Measurements from ENCODE around the gene ARHGAP32.
A peak's percentile ranks its signal among the peaks of the same experiment; 100 is the strongest.

Gene ARHGAP32

DNA sequence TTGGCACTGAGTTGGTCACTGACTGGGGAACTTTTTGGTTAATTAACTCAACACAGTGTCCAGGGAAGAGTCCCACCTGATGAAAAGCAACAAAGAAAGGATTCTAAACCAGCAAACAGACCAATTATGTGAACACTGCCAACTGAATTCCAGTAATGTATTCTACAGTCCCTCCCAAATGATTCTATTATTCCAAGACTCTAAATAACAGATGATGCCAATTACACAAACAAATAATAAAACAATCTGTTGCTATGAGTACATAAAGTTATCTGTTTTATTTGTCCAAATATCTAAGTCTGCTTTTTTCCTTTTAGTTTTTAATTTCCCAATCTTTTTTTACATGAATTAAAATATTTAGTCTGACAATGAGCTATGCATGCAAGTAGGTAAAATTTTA, 151.2 kb downstream of the ARHGAP32 start:
- TF ChIP-seq MYC (IDR thresholded peaks at IDR 0.05; ENCODE audit: low read depth, low read length) = no peak
- TF ChIP-seq, protein P1, sequence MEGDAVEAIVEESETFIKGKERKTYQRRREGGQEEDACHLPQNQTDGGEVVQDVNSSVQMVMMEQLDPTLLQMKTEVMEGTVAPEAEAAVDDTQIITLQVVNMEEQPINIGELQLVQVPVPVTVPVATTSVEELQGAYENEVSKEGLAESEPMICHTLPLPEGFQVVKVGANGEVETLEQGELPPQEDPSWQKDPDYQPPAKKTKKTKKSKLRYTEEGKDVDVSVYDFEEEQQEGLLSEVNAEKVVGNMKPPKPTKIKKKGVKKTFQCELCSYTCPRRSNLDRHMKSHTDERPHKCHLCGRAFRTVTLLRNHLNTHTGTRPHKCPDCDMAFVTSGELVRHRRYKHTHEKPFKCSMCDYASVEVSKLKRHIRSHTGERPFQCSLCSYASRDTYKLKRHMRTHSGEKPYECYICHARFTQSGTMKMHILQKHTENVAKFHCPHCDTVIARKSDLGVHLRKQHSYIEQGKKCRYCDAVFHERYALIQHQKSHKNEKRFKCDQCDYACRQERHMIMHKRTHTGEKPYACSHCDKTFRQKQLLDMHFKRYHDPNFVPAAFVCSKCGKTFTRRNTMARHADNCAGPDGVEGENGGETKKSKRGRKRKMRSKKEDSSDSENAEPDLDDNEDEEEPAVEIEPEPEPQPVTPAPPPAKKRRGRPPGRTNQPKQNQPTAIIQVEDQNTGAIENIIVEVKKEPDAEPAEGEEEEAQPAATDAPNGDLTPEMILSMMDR (IDR thresholded peaks at IDR 0.05; ENCODE audit: low read depth, low read length) = no peak
- no peak for TF ChIP-seq POLR2A (IDR thresholded peaks at IDR 0.05; ENCODE audit: extremely low read depth, insufficient read length)
- TF ChIP-seq, protein P2, sequence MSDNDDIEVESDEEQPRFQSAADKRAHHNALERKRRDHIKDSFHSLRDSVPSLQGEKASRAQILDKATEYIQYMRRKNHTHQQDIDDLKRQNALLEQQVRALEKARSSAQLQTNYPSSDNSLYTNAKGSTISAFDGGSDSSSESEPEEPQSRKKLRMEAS (IDR thresholded peaks at IDR 0.05; ENCODE audit: low read depth, low read length) = no peak

DNA sequence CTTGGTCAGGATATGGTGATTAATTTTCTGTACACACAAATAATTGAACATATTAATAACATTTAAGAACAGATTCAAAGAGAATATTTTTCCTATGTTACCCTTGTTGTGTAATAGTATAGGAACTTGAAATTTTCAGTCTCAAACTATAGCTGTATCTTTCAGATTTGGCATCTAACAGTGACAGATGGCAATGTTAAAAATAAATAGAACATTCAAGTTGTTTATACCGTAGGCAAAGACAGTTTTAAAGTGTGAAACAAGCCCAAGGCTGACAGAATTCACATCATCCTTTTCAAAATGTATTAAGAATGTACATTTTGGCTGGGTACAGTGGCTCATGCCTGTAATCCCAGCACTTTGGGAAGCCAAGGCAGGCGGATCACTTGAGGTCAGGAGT, 156.9 kb downstream of the ARHGAP32 start:
- no peak for DNase-seq (ENCODE audit: low read depth)
- TF ChIP-seq MYC (IDR thresholded peaks at IDR 0.05; ENCODE audit: low read depth, low read length) = no peak
- TF ChIP-seq, protein P1 (IDR thresholded peaks at IDR 0.05; ENCODE audit: low read depth, low read length) = no peak
- TF ChIP-seq, protein P2 (IDR thresholded peaks at IDR 0.05; ENCODE audit: low read depth, low read length) = no peak
- TF ChIP-seq POLR2A (IDR thresholded peaks at IDR 0.05; ENCODE audit: extremely low read depth, insufficient read length) = no peak
- H3K4me3 ChIP-seq (ENCODE audit: low read depth, low read length) = no peak overlapping the region

More for the DNA sequence above, 151.2 kb downstream of the ARHGAP32 start:
- DNase-seq (ENCODE audit: low read depth) = no peak
- H3K4me3 ChIP-seq (ENCODE audit: low read depth, low read length) = no peak overlapping the region

DNA sequence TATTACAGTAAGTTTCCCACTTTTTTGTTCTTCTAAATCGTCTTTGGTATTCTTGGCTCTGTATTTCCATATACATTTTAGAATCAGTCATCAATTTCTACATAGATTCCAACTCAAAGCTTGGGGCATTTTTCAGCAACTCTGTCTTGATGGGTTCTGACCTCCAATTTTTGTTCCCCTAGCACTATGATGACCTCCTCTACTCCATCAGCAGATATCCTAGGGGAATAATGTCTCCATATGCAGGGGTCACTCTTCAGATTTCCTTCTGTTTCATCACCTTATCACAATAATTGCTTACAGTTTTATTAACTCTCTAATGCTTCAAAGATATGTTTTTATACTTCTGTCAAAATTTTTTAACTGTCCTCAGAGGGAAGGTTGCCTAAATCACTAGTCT, 158.1 kb downstream of the ARHGAP32 start:
- TF ChIP-seq, protein P2 (IDR thresholded peaks at IDR 0.05; ENCODE audit: low read depth, low read length) = no peak
- TF ChIP-seq POLR2A (IDR thresholded peaks at IDR 0.05; ENCODE audit: extremely low read depth, insufficient read length) (no peak), MYC (IDR thresholded peaks at IDR 0.05; ENCODE audit: low read depth, low read length) (no peak)
- TF ChIP-seq, protein P1 (IDR thresholded peaks at IDR 0.05; ENCODE audit: low read depth, low read length) = no peak
- no peak overlapping the region for H3K4me3 ChIP-seq (ENCODE audit: low read depth, low read length)
- no peak for DNase-seq (ENCODE audit: low read depth)

DNA sequence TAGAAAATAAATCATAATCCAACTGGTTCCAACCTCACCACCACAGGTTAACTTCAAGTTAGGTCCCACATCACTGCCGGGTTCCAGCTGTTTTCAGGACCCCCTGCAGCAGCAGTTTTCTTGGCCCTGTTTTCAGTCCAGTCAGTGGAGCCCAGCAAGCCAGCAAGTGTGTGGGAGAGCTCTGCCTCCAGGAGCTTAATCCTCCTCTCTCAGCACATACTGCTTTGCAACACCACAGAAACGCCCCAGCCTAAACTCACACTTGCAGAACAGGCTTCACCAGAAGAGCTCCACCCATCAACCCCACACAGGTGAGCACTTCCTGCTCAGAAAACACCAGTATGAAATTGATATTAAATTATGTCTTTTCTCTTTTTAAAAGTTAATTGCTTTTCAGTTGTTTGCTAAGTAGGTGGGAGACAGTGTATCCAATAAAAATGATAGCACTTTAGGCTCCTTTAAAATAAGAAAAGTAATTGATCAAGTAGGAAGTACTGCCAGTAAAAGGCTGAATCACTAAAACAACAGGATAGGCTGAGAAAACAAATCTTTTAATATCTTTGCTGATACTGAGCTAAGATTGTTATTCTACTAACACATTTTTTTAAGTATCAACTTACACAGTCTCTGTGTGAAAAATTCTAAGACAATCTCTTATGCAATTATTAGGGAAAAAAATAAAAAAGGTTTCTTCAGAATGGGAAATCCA, 168.0 kb downstream of the ARHGAP32 start:
- DNase-seq (ENCODE audit: low read depth) = no peak
- TF ChIP-seq, protein P1 (IDR thresholded peaks at IDR 0.05; ENCODE audit: low read depth, low read length) = no peak
- TF ChIP-seq MYC (IDR thresholded peaks at IDR 0.05; ENCODE audit: low read depth, low read length) (no peak), POLR2A (IDR thresholded peaks at IDR 0.05; ENCODE audit: extremely low read depth, insufficient read length) (no peak)
- TF ChIP-seq, protein P2 (IDR thresholded peaks at IDR 0.05; ENCODE audit: low read depth, low read length) = no peak
- no peak overlapping the region for H3K4me3 ChIP-seq (ENCODE audit: low read depth, low read length)

DNA sequence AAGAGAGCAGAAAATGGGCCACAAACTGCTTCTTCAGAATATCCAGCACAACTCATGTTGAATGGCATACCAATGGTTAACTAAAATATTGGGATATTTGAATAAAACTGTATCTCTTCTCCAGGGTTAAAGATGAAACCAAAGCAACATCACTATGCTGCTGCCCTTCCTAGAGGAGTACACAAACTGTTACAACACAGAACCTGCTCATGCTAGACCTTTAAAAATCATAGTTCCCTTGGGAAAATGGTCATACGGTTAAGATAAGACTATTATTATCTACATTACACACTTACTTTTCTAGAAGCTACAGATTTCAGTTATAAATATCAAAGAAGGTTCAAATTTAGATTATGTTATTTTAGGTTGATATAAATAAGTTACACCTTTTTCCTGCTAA, 170.8 kb downstream of the ARHGAP32 start:
- TF ChIP-seq, protein P1 (IDR thresholded peaks at IDR 0.05; ENCODE audit: low read depth, low read length) = no peak
- TF ChIP-seq MYC (IDR thresholded peaks at IDR 0.05; ENCODE audit: low read depth, low read length) = no peak
- TF ChIP-seq POLR2A (IDR thresholded peaks at IDR 0.05; ENCODE audit: extremely low read depth, insufficient read length) = no peak
- TF ChIP-seq, protein P2 (IDR thresholded peaks at IDR 0.05; ENCODE audit: low read depth, low read length) = no peak
- peak; percentile 11 for DNase-seq (ENCODE audit: low read depth)
- no peak overlapping the region for H3K4me3 ChIP-seq (ENCODE audit: low read depth, low read length)

Measured in NB4 (cell line).